ENCODE measurements around the gene DCC. TPM values are rescaled to one million over a fixed set of nuclear protein-coding genes. Genes with fewer than 3 reads are reported as not detected.

The DCC gene
- total and polyA plus RNA-seq, 2 donors (not counting 1 experiment from before 2014, with no cell fraction given): not detected

DNA sequence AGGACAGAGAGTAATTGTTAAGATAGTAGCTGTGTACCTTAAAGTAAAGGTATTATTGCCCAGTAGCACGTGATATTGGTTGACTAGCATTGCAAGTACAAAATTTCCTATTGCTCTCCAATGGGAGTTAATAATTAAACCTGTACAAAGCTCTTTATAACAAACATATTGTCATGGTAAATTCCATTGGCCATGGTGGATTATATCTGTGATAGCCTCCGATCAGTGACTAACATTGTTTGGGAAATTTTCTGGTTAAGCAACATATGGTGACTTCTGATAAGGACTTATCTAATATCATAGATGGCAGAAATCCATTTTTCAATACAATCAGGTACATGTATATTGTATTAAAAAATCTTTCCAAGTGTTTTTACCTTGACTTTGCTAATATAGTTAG, 360.8 kb downstream of the DCC start:
- Histone ChIP-seq H3K4me1 (ENCODE audit: control insufficient read depth in 2 of 2, insufficient read depth in 2 of 2, low read length in 2 of 2) (no peaks in the 10 kb centered on the region), H3K9ac (ENCODE audit: low read length) (no peak overlapping the region), H4K20me1 (ENCODE audit: control insufficient read depth, insufficient read depth, low read length, poor library complexity, severe bottlenecking) (no peaks in the 10 kb centered on the region), H3K9me3 (ENCODE audit: control extremely low read depth in 1 of 3, control insufficient read depth in 2 of 3, insufficient read depth in 1 of 3, low read length in 2 of 3) (no peaks in the 10 kb centered on the region), H3K36me3 (replicated peaks in 1 of 2; ENCODE audit: control extremely low read depth in 1 of 2, control insufficient read depth in 1 of 2, extremely low read depth in 1 of 2, insufficient read depth in 2 of 2, low read length in 1 of 2) (no peaks in the 10 kb centered on the region), H3K27ac (ENCODE audit: low read length in 2 of 2) (no peak overlapping the region), H3K27me3 (replicated peaks in 1 of 4; ENCODE audit: control extremely low read depth in 1 of 4, control insufficient read depth in 3 of 4, insufficient read depth in 4 of 4, low read length in 3 of 4) (no peaks in the 10 kb centered on the region), H3K79me2 (ENCODE audit: control insufficient read depth, insufficient read depth, low read length) (no peaks in the 10 kb centered on the region), H2AFZ (ENCODE audit: insufficient read depth, low read depth, low read length, poor library complexity, severe bottlenecking) (no peak overlapping the region), H3K4me3 (ENCODE audit: control extremely low read depth in 1 of 5, extremely low read depth in 1 of 5, insufficient read depth in 1 of 5, low read depth in 2 of 5, low read length in 4 of 5) (no peak overlapping the region), H3K4me2 (replicated peaks; ENCODE audit: low read depth, low read length, poor library complexity, severe bottlenecking) (no peak overlapping the region)
- DNase-seq (no peak), ATAC-seq (ENCODE audit: low read depth) (no peak)
- H3K27ac Mint-ChIP-seq: no peak overlapping the region
- no peak for TF ChIP-seq EZH2 (IDR thresholded peaks at IDR 0.05; ENCODE audit: borderline replicate concordance, insufficient read depth, low read depth, low read length, poor library complexity, severe bottlenecking)
- TF ChIP-seq, protein P1, sequence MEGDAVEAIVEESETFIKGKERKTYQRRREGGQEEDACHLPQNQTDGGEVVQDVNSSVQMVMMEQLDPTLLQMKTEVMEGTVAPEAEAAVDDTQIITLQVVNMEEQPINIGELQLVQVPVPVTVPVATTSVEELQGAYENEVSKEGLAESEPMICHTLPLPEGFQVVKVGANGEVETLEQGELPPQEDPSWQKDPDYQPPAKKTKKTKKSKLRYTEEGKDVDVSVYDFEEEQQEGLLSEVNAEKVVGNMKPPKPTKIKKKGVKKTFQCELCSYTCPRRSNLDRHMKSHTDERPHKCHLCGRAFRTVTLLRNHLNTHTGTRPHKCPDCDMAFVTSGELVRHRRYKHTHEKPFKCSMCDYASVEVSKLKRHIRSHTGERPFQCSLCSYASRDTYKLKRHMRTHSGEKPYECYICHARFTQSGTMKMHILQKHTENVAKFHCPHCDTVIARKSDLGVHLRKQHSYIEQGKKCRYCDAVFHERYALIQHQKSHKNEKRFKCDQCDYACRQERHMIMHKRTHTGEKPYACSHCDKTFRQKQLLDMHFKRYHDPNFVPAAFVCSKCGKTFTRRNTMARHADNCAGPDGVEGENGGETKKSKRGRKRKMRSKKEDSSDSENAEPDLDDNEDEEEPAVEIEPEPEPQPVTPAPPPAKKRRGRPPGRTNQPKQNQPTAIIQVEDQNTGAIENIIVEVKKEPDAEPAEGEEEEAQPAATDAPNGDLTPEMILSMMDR (IDR thresholded peaks at IDR 0.05): no peak
- no CpG with 5 or more reads among the region's 2 CpGs for whole genome bisulfite sequencing (ENCODE audit: insufficient coverage)
- no peak overlapping the region for H3K4me3 Mint-ChIP-seq
- H3K27me3 Mint-ChIP-seq: no peaks in the 10 kb centered on the region
- CTCF ChIA-PET: no interaction called here
- intact Hi-C loops (cut with micrococcal nuclease): no loop called here
- H3K9me3 Mint-ChIP-seq (ENCODE audit: insufficient read depth): peaks cover 3% of the 10 kb centered on the region
- H3K4me1 Mint-ChIP-seq: no peaks in the 10 kb centered on the region
- POLR2A ChIA-PET: no interaction called here

DNA sequence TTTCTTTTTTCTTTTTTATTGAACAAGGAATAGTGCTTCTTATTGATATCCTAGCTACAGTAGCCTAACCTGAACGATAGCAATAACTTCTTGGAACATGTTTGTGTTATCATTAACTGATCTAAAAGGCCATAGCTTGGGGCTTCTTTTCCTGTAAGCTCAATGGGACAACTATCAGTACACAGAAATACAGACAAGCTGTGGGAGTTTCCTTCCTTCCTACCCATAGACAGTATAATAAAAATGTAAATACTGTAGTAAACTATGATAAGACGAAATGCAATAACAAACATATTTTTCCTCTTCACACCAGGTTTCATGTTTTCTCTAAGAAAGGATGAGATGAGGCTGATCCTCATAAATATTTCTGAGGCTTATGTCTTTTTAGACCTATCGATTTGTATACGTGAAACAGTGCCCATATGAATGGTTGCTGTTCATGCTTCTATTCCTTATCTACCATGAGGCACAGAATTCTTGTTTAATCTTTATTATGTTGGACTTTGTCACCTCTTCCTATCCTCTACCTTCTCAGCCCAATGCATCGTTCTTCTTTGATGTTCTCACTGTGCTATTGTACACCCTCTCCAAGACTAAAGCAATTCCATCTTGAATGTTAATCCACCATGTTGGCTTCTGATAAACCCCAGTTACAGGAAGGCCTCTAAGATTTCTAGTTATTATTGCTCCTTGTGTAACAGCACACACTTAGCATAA, 361.4 kb downstream of the DCC start:
- Histone ChIP-seq H3K27ac (ENCODE audit: low read length in 2 of 2) (no peak overlapping the region), H3K9ac (ENCODE audit: low read length) (no peak overlapping the region), H3K4me1 (ENCODE audit: control insufficient read depth in 2 of 2, insufficient read depth in 2 of 2, low read length in 2 of 2) (no peaks in the 10 kb centered on the region), H3K4me2 (replicated peaks; ENCODE audit: low read depth, low read length, poor library complexity, severe bottlenecking) (no peak overlapping the region), H3K9me3 (ENCODE audit: control extremely low read depth in 1 of 3, control insufficient read depth in 2 of 3, insufficient read depth in 1 of 3, low read length in 2 of 3) (no peaks in the 10 kb centered on the region), H2AFZ (ENCODE audit: insufficient read depth, low read depth, low read length, poor library complexity, severe bottlenecking) (no peak overlapping the region), H4K20me1 (ENCODE audit: control insufficient read depth, insufficient read depth, low read length, poor library complexity, severe bottlenecking) (no peaks in the 10 kb centered on the region), H3K27me3 (replicated peaks in 1 of 4; ENCODE audit: control extremely low read depth in 1 of 4, control insufficient read depth in 3 of 4, insufficient read depth in 4 of 4, low read length in 3 of 4) (no peaks in the 10 kb centered on the region), H3K4me3 (ENCODE audit: control extremely low read depth in 1 of 5, extremely low read depth in 1 of 5, insufficient read depth in 1 of 5, low read depth in 2 of 5, low read length in 4 of 5) (no peak overlapping the region), H3K79me2 (ENCODE audit: control insufficient read depth, insufficient read depth, low read length) (no peaks in the 10 kb centered on the region), H3K36me3 (replicated peaks in 1 of 2; ENCODE audit: control extremely low read depth in 1 of 2, control insufficient read depth in 1 of 2, extremely low read depth in 1 of 2, insufficient read depth in 2 of 2, low read length in 1 of 2) (no peaks in the 10 kb centered on the region)
- Mint-ChIP-seq H3K4me1 (no peaks in the 10 kb centered on the region), H3K27me3 (no peaks in the 10 kb centered on the region), H3K27ac (no peak overlapping the region), H3K9me3 (ENCODE audit: insufficient read depth) (peaks cover 3% of the 10 kb centered on the region), H3K4me3 (no peak overlapping the region)
- ChIA-PET POLR2A (no interaction called here), CTCF (no interaction called here)
- TF ChIP-seq EZH2 (IDR thresholded peaks at IDR 0.05; ENCODE audit: borderline replicate concordance, insufficient read depth, low read depth, low read length, poor library complexity, severe bottlenecking): no peak
- TF ChIP-seq, protein P1 (IDR thresholded peaks at IDR 0.05): no peak
- DNase-seq (no peak), ATAC-seq (ENCODE audit: low read depth) (no peak)
- intact Hi-C loops (cut with micrococcal nuclease): no loop called here
- WGBS (ENCODE audit: insufficient coverage): no CpG with 5 or more reads among the region's 5 CpGs

All from B cell (primary cell).